ENCODE measurements around the gene MVB12A.

DNA sequence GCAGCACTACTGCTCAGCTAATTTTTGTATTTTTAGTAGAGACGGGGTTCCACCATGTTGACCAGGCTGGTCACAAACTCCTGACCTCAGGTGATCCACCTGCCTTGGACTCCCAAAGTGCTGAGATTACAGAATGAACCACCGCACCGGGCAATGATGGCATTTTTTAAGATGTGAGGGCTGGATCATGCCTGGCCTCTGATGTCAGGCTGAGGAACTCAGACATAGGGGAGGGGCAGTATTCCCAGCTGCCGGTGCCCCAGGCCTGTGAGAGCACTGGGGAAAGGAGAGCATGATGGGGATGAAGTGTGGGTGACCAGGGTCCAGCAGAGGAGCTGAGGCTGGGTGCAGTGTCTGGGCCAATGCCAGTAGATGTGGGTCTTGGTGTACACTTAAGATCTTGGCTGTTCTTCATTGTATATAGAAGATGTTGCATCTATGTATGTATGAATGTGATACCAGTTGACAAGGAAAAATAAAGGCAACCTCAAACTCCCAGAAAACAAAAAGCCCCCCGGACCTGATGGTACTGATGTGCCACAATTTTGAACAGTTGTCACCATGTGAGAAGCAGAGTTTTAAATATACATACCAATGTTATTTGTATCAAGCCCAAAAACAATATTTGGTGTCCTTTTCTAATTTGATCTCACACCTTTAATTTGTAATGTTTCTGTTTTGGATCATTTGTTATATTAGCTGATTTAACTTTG, 39.3 kb upstream of the MVB12A start:
- TF ChIP-seq CTCF (IDR thresholded peaks at IDR 0.05) (no peak), POLR2AphosphoS5 (IDR thresholded peaks at IDR 0.05) (no peak), POLR2A (IDR thresholded peaks at IDR 0.05) (no peak)
